ENCODE results near the gene MRM3.
"Not testable (repeated sequence)": the region's sequence is repeated elsewhere in the genome, so short reads cannot be mapped to it uniquely, and the experiment has no call there.

MRM3 gene

DNA sequence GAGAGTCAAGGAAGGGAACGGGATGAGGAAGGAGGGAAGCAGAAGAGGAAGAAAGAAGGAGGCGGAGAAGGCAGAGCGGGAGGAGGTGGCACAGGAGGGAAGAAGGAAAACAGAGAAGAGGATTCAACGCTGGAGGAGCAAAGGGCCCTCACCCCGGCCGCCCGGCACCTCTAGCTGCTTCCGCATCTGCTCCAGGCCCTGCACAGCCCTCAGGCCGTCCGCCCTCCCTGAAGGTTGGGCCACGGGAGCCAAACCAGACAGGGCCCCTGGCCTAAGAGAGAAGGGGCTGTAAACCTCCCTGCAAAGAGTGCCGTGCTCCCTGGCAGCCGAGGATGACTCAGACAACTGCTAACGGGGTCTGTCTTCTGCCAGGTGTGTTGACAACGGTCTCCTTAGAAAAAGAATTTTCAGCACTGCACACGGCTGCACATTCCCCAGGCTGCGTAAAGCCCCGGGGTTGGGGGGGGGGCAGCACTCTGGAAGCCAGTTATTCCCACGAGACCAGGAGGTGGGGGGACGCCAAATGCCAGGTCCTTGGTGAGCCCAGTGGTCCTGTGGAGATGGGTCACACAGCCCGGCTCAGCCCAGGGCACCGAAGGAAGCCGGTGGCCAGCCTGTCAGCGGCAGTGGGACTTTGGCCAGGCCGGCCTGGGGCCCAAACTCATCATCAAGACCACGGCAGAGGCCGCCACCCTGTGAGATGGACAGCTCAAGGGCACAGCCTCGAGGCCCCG lies 29.1 kb downstream of the MRM3 start:
- no peak for TF ChIP-seq ZNF274 (IDR thresholded peaks at IDR 0.05; ENCODE audit: low read depth, low read length)

DNA sequence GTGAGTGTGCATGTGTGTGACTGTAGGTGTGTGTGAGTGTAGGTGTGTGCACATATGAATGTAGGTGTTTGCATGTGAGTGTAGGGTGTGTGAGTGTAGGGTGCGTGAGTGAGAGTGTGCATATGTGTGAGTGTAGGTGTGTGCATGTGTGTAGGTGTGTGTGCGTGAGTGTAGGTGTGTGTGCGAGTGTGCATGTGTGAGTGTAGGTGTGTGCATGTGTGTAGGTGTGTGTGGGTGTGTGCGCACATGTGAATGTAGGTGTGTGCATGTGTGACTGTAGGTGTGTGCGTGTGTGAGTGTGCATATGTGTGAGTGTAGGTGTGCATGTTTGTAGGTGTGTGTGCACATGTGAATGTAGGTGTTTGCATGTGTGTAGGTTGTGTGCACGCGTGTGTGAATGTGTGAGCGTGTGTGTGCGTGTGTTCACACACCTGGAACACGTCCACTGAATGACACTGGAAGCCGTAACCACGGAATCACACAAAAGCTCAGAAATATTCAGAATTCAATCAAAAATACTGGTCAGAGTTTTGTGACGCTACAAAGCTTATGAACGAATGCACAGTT lies 30.6 kb downstream of the MRM3 start:
- no peak for TF ChIP-seq ZNF274 (IDR thresholded peaks at IDR 0.05; ENCODE audit: low read depth, low read length)
- no peak overlapping the region for H3K4me3 ChIP-seq (ENCODE audit: low read length)

More for the DNA sequence above, 29.1 kb downstream of the MRM3 start:
- H3K4me3 ChIP-seq (ENCODE audit: low read length), result no peak overlapping the region

DNA sequence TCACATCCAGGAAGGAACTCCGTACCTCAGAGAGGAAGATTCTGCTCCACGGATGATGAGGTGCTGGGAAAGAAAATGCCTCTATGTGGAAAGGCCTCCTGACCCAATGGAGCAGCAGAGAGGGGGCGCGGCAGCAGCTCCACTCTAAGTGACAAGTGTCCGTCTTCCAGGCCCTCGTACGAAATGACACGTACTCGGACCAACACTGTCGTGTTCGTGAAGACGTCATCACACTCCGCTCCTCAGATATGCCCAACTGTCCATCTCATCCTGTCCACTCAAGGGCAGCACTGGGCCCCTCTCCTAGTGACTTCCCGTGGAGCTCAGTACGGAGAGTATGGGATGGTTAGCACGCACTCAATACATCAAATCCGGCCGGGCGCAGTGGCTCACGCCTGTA lies 32.2 kb downstream of the MRM3 start:
- H3K4me3 ChIP-seq (ENCODE audit: low read length), result no peak overlapping the region
- TF ChIP-seq ZNF274 (IDR thresholded peaks at IDR 0.05; ENCODE audit: low read depth, low read length), result no peak

DNA sequence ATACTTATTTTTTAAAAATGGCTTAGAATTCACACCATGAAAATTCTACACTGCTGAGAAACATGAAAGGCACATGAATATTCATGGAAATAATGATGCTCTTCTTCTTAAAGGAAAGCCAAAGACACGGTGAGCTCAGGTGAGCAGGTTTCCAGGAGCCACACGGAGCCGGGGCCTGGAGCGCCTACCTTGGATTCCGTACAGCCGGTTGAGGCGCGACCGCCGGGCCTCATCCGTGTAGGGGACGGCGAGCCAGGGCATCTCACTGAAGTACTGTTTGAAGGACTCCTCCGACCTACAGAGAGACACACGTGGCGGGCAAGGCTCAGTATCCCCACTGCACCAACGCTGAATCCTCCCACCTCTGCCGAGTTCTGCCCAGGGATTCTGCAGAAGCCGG lies 37.1 kb downstream of the MRM3 start:
- H3K4me3 ChIP-seq (ENCODE audit: low read length), result no peak overlapping the region
- no peak for TF ChIP-seq ZNF274 (IDR thresholded peaks at IDR 0.05; ENCODE audit: low read depth, low read length)

DNA sequence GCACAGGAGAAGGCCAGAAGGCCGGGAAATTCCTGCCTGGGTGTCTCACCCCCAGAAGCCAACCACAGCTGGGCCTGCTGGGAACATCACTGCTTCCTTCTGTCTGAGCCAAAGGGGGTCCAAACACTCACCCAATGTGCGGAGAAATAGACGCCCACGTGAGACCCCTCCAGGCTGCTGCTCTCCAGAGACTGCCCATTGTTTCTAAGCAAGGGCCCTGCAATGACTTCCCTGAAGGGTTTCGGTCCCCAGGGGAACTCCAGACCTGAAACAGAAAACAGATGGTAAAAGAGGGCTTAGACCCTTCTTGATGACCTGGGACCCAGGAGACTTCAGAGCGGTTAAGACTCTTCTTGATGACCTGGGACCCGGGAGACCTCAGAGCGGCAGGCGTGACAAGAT lies 41.3 kb downstream of the MRM3 start:
- no peak for TF ChIP-seq ZNF274 (IDR thresholded peaks at IDR 0.05; ENCODE audit: low read depth, low read length)
- H3K4me3 ChIP-seq (ENCODE audit: low read length), result no peak overlapping the region

DNA sequence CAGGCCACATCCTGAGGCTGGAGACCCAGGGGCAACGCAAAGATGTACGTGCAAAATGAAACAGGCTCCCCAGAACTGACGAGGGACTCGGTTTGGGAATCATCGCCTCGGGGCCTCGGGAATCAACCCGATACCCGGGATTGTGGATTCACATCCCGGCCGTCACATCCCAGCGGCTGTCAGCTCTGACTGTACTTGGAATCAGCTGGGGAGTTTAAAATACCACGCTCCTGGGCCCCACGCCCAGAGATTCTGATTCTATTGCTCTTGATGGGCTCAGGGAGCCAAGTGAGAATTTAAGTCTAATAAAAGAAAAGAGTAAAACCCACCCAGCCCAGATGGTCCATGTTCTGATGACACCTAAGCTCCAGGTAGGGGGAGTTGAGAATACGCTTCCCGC lies 42.2 kb downstream of the MRM3 start:
- no peak for TF ChIP-seq ZNF274 (IDR thresholded peaks at IDR 0.05; ENCODE audit: low read depth, low read length)
- H3K4me3 ChIP-seq (ENCODE audit: low read length), result no peak overlapping the region

DNA sequence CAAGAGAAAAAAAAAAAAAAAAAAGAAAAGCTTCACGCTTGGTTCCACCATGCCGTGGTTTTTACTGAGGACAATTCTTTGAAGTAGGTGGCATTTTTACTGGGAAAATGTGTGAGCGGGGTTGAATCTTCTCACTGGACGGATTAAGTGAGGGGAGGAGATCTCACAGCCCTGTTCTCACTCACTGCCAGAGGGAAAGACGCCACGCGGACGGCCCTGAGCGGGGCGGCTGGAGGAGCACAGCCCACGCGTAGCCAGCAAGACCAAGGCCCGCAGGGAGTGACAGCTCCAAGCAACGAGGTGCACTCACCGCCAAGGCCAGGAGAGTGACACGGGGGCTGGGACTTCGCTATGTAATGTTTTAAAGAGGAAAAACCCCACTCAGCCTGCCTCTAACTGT lies 43.1 kb downstream of the MRM3 start:
- no peak for TF ChIP-seq ZNF274 (IDR thresholded peaks at IDR 0.05; ENCODE audit: low read depth, low read length)
- H3K4me3 ChIP-seq (ENCODE audit: low read length), result no peak overlapping the region

DNA sequence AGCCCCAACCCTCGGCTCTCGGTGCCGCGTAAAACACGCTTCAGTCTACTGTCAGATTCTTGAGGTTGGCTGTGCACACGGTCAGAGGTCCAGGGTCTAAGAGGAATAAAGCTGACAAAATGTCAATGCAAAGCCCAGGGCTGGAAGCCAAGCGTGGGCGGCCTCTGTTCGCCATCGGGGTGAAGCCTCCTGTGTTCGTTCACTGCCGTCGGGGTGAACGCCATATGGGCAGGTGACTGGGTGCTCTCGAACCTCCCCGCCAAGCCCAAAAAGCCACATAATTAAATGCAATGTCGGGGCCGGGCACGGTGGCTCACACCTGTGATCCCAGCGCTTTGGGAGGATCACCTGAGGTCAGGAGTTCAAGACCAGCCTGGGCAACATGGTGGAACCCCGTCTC lies 44.6 kb downstream of the MRM3 start:
- no peak for TF ChIP-seq ZNF274 (IDR thresholded peaks at IDR 0.05; ENCODE audit: low read depth, low read length)
- no peak overlapping the region for H3K4me3 ChIP-seq (ENCODE audit: low read length)

DNA sequence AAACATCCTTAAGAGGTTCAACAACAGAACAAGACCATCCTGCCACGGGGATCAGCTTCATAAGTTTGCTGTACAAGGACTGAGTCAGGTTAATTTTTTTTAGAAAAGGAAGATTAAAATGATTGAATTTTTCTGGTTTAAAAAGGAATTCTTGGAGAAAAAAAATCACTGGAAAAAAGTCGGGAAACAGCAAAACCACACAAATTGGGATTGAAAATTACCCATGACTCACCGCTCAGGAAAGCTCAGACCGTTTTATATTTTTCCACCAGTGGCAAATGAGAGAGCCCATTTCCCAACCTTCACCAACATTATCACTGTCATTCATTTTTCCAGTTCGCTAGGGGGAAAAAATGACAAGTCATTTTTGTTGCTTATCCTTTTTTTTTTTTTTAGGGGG lies 46.6 kb downstream of the MRM3 start:
- no peak overlapping the region for H3K4me3 ChIP-seq (ENCODE audit: low read length)
- TF ChIP-seq ZNF274 (IDR thresholded peaks at IDR 0.05; ENCODE audit: low read depth, low read length), result no peak

DNA sequence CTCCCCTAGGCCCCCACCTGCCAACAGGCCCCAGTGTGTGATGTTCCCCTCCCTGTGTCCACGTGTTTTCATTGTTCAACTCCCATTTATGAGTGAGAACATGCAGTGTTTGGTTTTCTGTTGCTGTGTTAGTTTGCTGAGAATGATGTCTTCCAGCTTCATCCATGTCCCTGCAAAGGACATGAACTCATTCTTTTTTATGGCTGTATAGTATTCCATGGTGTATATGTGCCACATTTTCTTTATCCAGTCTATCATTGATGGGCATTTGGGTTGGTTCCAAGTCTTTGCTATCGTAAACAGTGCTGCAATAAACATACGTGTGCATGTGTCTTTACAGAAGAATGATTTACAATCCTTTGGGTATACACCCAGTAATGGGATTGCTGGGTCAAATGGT lies 47.5 kb downstream of the MRM3 start:
- not testable (repeated sequence) for H3K4me3 ChIP-seq (ENCODE audit: low read length)

DNA sequence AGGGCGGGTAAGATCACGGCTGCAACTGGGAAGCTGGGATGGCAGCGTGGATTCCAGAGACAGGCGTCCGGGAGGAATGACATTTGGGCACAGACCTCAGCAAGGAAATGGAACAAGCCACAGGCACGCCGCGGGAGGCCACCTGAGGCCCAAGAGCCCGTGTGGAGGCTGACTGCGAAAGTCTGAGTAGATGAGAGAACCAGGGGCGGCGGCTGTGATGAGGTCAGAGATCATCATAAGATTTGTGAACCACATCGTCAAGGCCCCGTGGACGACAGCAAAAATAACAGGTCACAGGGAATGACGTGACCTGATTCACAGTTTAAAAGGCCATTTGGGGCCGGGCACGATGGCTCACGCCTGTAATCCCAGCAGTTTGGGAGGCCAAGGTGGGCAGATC lies 48.2 kb downstream of the MRM3 start:
- no peak overlapping the region for H3K4me3 ChIP-seq (ENCODE audit: low read length)
- TF ChIP-seq ZNF274 (IDR thresholded peaks at IDR 0.05; ENCODE audit: low read depth, low read length), result no peak

DNA sequence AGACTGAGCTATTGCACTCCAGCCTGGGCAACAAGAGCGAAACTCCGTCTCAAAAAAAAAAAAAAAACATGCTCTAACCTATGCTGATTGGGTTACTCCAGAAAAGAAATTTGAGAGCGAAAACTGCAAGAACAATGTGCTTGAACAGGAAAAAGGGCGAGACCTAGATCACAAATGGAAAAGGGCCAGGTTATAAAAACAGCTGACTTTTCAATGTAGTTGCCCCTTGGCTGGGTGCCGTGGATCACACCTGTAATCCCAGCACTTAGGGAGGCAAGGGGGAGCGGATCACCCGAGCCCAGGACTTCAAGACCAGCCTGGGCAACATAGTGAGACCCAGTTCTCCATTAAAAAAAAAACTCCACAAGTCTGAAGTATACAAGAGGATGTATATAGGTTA lies 48.8 kb downstream of the MRM3 start:
- no peak for TF ChIP-seq ZNF274 (IDR thresholded peaks at IDR 0.05; ENCODE audit: low read depth, low read length)
- no peak overlapping the region for H3K4me3 ChIP-seq (ENCODE audit: low read length)

DNA sequence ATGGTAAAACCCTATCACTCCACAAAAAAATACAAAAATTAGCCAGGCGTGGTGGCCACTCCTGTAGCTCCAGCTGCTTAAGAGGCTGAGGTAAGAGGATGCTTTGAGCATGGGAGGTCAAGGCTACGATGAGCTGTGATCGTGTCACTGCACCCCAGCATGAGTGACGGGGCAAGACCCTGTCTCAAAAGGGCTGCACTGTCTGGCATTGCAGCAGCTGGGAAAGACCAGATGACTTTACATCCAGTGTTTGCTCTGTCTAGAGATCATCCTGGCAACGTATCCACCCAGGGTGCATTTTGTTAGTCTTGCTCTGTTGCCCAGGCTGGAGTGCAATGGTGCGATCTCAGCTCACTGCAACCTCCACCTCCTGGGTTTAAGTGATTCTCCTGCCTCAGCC lies 52.0 kb downstream of the MRM3 start:
- no peak for TF ChIP-seq ZNF274 (IDR thresholded peaks at IDR 0.05; ENCODE audit: low read depth, low read length)
- no peak overlapping the region for H3K4me3 ChIP-seq (ENCODE audit: low read length)

DNA sequence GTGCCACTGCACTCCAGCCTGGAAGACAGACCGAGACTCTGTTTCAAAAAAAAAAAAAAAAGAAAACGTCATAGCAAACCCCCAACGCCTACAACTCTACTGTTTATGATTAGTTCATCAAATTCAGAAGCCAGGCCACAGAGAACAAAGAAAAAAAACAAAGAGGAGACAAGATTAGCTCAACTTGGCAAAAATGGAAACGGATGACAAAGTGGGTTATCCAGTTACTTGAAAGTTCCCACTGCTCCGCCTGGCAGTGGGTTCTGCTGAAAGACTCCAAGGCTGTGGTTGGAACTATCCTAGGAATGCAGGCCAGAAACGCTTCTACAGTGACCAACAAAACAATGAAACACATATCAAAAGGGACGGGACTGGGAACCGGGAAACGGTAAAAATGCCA lies 53.1 kb downstream of the MRM3 start:
- H3K4me3 ChIP-seq (ENCODE audit: low read length), result no peak overlapping the region
- no peak for TF ChIP-seq ZNF274 (IDR thresholded peaks at IDR 0.05; ENCODE audit: low read depth, low read length)

DNA sequence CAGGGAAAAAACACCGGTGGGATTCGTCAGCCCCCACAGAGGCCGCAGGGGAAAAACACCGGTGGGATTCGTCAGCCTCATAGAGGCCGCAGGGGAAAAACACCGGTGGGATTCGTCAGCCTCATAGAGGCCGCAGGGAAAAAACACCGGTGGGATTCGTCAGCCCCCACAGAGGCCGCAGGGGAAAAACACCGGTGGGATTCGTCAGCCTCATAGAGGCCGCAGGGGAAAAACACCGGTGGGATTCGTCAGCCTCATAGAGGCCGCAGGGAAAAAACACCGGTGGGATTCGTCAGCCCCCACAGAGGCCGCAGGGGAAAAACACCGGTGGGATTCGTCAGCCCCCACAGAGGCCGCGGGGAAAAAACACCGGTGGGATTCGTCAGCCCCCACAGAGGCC lies 53.6 kb downstream of the MRM3 start:
- not testable (repeated sequence) for H3K4me3 ChIP-seq (ENCODE audit: low read length)

DNA sequence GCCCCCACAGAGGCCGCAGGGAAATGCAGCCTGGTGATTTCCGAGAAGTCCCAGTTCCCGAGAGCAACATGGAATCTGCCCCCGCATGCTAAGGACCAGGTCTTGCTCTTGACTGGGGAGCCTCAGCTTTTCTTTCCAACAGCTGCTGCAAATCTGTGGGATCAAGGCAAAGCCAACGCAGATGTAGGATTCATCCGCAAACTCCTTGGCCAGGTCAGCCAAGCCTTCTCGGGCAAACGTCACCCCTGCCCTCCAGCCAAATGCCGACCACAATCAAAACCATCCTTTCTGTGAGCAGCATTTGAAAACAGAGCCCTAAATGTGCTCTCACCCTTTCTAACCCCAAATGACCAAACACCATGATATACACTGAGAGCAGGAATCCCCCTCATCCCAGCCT lies 54.0 kb downstream of the MRM3 start:
- no peak for TF ChIP-seq ZNF274 (IDR thresholded peaks at IDR 0.05; ENCODE audit: low read depth, low read length)
- no peak overlapping the region for H3K4me3 ChIP-seq (ENCODE audit: low read length)

All from GM08714 (cell line).